ENCODE results near the gene HMGCL. TPM values are rescaled to one million over a fixed set of nuclear protein-coding genes. Genes with fewer than 3 reads are reported as not detected.

Gene HMGCL
- total RNA-seq, 2 experiments from 2014 or later = 8.9 to 9.6 TPM

DNA sequence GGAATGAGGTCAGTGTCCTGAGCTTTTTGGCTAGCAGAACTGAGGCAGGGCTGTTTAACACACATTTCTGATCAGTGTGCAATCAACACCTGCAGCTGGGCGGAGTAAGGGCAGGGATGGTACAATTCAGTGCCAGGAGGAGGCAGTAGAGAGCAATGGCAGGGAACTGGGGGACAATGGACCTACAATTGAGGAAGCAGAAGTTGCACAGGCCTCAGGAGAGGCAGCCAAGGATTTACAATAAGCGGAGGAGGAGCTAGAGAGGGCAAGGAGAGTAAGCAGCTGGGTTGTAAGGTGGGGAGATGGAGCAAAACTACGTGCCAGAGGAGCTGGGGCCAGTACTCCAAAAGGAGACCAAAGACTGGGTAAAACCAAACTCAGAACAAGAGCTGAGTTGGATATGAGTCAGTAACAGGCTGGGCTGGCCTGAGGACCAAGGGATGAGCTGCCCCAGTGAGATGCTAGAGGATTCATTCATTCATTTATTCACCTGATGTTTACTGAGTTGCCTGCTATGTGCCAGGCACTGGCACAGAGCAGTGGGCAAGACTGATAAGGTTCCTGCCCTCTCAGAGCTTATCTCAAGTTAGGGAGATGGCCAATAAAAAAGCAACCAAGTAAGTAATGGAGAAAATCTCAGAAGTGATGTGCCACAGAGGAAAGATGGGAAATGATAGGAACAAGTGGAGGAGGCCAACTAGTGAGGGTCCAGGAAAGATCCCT, 14.2 kb downstream of the HMGCL start:
- no peak overlapping the region for H3K27ac ChIP-seq (ENCODE audit: low read depth in 1 of 2, low read length in 2 of 2)
- POLR2A ChIA-PET = interaction anchor here (1.2 to 2.1 kb wide), 6 partner anchors 10 to 149 kb away, joined by 3 to 8 read pairs (median 4); partner anchors contain the start of genes PITHD1 and PNRC2

DNA sequence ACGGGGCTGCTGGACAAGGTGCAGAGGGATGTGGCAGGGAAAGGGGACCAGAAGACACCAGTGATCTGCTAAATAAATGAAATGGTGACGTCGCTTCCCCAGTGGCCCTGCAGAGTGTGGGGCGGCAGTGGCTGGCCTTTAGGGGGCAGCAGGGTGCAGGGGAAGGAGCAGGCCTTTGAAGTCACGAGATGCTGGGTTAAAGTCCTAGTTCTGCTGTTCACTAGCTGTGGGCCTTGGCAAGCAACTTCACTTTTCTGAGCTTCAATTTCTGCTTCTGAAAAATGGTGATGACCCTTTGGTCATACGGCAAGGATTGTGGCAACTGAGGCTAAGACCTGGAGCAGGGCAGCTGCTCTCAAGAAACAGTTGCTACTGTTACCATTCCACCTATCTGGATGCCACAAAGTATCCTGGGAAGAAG, 15.5 kb downstream of the HMGCL start:
- ATAC-seq (ENCODE audit: poor library complexity) (peak; percentile 94), DNase-seq (peak; percentile 73 to 91 (median 78))
- H3K36me3 Mint-ChIP-seq (ENCODE audit: low read depth) = peaks cover 59% of the 10 kb centered on the region
- H3K27ac Mint-ChIP-seq = no peak overlapping the region
- TF ChIP-seq, protein P1, sequence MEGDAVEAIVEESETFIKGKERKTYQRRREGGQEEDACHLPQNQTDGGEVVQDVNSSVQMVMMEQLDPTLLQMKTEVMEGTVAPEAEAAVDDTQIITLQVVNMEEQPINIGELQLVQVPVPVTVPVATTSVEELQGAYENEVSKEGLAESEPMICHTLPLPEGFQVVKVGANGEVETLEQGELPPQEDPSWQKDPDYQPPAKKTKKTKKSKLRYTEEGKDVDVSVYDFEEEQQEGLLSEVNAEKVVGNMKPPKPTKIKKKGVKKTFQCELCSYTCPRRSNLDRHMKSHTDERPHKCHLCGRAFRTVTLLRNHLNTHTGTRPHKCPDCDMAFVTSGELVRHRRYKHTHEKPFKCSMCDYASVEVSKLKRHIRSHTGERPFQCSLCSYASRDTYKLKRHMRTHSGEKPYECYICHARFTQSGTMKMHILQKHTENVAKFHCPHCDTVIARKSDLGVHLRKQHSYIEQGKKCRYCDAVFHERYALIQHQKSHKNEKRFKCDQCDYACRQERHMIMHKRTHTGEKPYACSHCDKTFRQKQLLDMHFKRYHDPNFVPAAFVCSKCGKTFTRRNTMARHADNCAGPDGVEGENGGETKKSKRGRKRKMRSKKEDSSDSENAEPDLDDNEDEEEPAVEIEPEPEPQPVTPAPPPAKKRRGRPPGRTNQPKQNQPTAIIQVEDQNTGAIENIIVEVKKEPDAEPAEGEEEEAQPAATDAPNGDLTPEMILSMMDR (IDR thresholded peaks at IDR 0.05) = peak; percentile 68
- intact Hi-C loops (cut with DNase I, micrococcal nuclease) = loop anchor here (1.0 to 10.0 kb wide), 6 partner anchors 59 to 445 kb away; partner anchors contain the start of genes FUCA1 (in 2 of the 2), PNRC2 (in 1 of the 2) and ZNF436 (in 1 of the 2)
- H3K4me3 ChIP-seq (ENCODE audit: low read length) = no peak overlapping the region
- no peaks in the 10 kb centered on the region for H3K27me3 Mint-ChIP-seq
- no peaks in the 10 kb centered on the region for H3K27me3 ChIP-seq (ENCODE audit: control insufficient read depth in 1 of 2, insufficient read depth in 2 of 2, low read length in 2 of 2)
- no peak overlapping the region for H3K4me3 Mint-ChIP-seq
- CTCF ChIA-PET = interaction anchor here (0.6 to 3.1 kb wide), 20 partner anchors 9 to 149 kb away, joined by 3 to 44 read pairs (median 6); partner anchors contain the start of genes FUCA1, GALE, HMGCL and LYPLA2
- peaks cover 16% of the 10 kb centered on the region for H3K4me1 ChIP-seq (ENCODE audit: insufficient read depth, low read length)
- POLR2A ChIA-PET = interaction anchor here (1.0 to 2.1 kb wide), 9 partner anchors 8 to 150 kb away, joined by 3 to 10 read pairs (median 4); partner anchors contain the start of genes HMGCL, PITHD1 and PNRC2
- H3K9me3 Mint-ChIP-seq = no peaks in the 10 kb centered on the region
- H3K4me1 Mint-ChIP-seq (ENCODE audit: low read depth) = peaks cover 14% of the 10 kb centered on the region
- H3K36me3 ChIP-seq (ENCODE audit: insufficient read depth, low read length) = peaks cover 28% of the 10 kb centered on the region
- H3K27ac ChIP-seq (ENCODE audit: low read depth in 1 of 2, low read length in 2 of 2) = no peak overlapping the region
- no peaks in the 10 kb centered on the region for H3K9me3 ChIP-seq (ENCODE audit: control insufficient read depth in 1 of 2, insufficient read depth in 1 of 2, low read length in 2 of 2)

More for the DNA sequence above, 14.2 kb downstream of the HMGCL start:
- CTCF ChIA-PET = interaction anchor here (0.8 to 3.1 kb wide), 22 partner anchors 8 to 217 kb away, joined by 3 to 44 read pairs (median 6); partner anchors contain the start of genes FUCA1, GALE, HMGCL and LYPLA2
- peaks cover 14% of the 10 kb centered on the region for H3K4me1 Mint-ChIP-seq (ENCODE audit: low read depth)
- no peak overlapping the region for H3K4me3 Mint-ChIP-seq
- TF ChIP-seq, protein P1 (IDR thresholded peaks at IDR 0.05) = peak; percentile 54
- no peaks in the 10 kb centered on the region for H3K27me3 ChIP-seq (ENCODE audit: control insufficient read depth in 1 of 2, insufficient read depth in 2 of 2, low read length in 2 of 2)
- peaks cover 16% of the 10 kb centered on the region for H3K4me1 ChIP-seq (ENCODE audit: insufficient read depth, low read length)
- intact Hi-C loops (cut with DNase I, micrococcal nuclease) = loop anchor here (1.0 to 5.0 kb wide), 3 partner anchors 57 to 216 kb away; partner anchors contain the start of gene FUCA1 (in 1 of the 2)
- no peaks in the 10 kb centered on the region for H3K9me3 ChIP-seq (ENCODE audit: control insufficient read depth in 1 of 2, insufficient read depth in 1 of 2, low read length in 2 of 2)
- H3K27me3 Mint-ChIP-seq = no peaks in the 10 kb centered on the region
- H3K27ac Mint-ChIP-seq = no peak overlapping the region
- H3K4me3 ChIP-seq (ENCODE audit: low read length) = no peak overlapping the region
- H3K9me3 Mint-ChIP-seq = no peaks in the 10 kb centered on the region
- peak in 11 of 14 experiments; percentile 29 to 80 (median 45) for DNase-seq
- H3K36me3 ChIP-seq (ENCODE audit: insufficient read depth, low read length) = peaks cover 32% of the 10 kb centered on the region
- peak; percentile 74 for ATAC-seq (ENCODE audit: poor library complexity)
- peaks cover 60% of the 10 kb centered on the region for H3K36me3 Mint-ChIP-seq (ENCODE audit: low read depth)

DNA sequence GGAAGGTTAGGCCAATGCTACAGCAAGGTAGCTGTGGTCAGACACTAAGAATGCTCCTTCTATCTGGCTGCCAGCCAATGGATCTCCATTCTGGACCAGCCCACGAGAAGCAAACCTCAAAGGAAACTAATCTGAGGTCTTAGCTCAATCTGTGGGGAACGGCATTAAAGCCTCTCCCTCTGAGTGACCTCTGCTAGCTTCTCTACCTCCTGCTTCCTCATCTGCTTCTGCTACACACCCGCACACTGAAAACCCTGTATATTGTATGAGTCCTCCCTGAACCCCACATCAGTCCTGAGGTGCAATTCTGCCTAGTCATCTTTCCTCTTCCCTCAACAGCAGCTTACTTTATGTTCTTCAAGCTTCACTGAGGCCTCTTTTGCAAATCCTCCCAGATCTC, 17.8 kb downstream of the HMGCL start:
- H3K9me3 ChIP-seq (ENCODE audit: control insufficient read depth in 1 of 2, insufficient read depth in 1 of 2, low read length in 2 of 2) = no peaks in the 10 kb centered on the region
- intact Hi-C loops (cut with DNase I, micrococcal nuclease) = loop anchor here in 1 of 2 experiments (10.0 kb wide), 2 partner anchors 147 to 443 kb away; partner anchors contain the start of genes PNRC2 and ZNF436
- H3K27me3 ChIP-seq (ENCODE audit: control insufficient read depth in 1 of 2, insufficient read depth in 2 of 2, low read length in 2 of 2) = no peaks in the 10 kb centered on the region
- H3K36me3 ChIP-seq (ENCODE audit: insufficient read depth, low read length) = peaks cover 15% of the 10 kb centered on the region
- Mint-ChIP-seq H3K27me3 (no peaks in the 10 kb centered on the region), H3K27ac (no peak overlapping the region), H3K9me3 (no peaks in the 10 kb centered on the region), H3K4me1 (ENCODE audit: low read depth) (peaks cover 14% of the 10 kb centered on the region), H3K4me3 (no peak overlapping the region), H3K36me3 (ENCODE audit: low read depth) (peaks cover 43% of the 10 kb centered on the region)
- DNase-seq = no peak
- TF ChIP-seq, protein P1 (IDR thresholded peaks at IDR 0.05) = no peak
- POLR2A ChIA-PET = no interaction called here
- ATAC-seq (ENCODE audit: poor library complexity) = no peak
- H3K4me1 ChIP-seq (ENCODE audit: insufficient read depth, low read length) = peaks cover 16% of the 10 kb centered on the region
- H3K4me3 ChIP-seq (ENCODE audit: low read length) = no peak overlapping the region
- no peak overlapping the region for H3K27ac ChIP-seq (ENCODE audit: low read depth in 1 of 2, low read length in 2 of 2)
- CTCF ChIA-PET = interaction anchor here (0.8 kb wide), 1 partner anchor 35 kb away, joined by 3 read pairs; no protein-coding TSS in a partner anchor

Data from CD4-positive, alpha-beta T cell (primary cell).